ENCODE measurements around the gene ITGA8. TPM values are rescaled to one million over a fixed set of nuclear protein-coding genes. Genes with fewer than 3 reads are reported as not detected.

Gene ITGA8
- total and polyA plus RNA-seq, 2 of the 13 experiments (the other 11 are each of a cell fraction or from before 2014, with no cell fraction given): not detected

GRCh38 chr10:15748126-15748525, 28.4 kb upstream of the ITGA8 start (continued):
- no peak for TF ChIP-seq TFE3 (CRISPR knock-in tag; IDR thresholded peaks at IDR 0.05)
- TF ChIP-seq ZNF790 (CRISPR knock-in tag; IDR thresholded peaks at IDR 0.05; ENCODE audit: borderline replicate concordance): no peak
- TF ChIP-seq ZNF784 (CRISPR knock-in tag; IDR thresholded peaks at IDR 0.05; ENCODE audit: borderline replicate concordance): no peak
- TF ChIP-seq DMAP1 (CRISPR knock-in tag; IDR thresholded peaks at IDR 0.05): no peak
- TF ChIP-seq ZNF234 (CRISPR knock-in tag; conservative IDR thresholded peaks at IDR 0.05): no peak
- TF ChIP-seq SMC3 (IDR thresholded peaks at IDR 0.05; ENCODE audit: low read length): no peak

- H3K9me3 ChIP-seq (ENCODE audit: low read length): no peaks in the 10 kb centered on the region
- intact Hi-C loops (cut with micrococcal nuclease; ENCODE audit: unreplicated experiment) (no loop called here), in situ Hi-C loops (cut with HindIII; ENCODE audit: extremely low pct_ligation_motif_present, low pct_unique_long_range_greater_than_20kb) (no loop called here)
- no peak for TF ChIP-seq ZXDC (CRISPR knock-in tag; IDR thresholded peaks at IDR 0.05)
- DNase-seq (ENCODE audit: low spot score): no peak
- BruUV-seq (replicated peaks): no TSS peak
- no peak overlapping the region for H3K4me2 ChIP-seq (ENCODE audit: low read depth, low read length)
- peaks cover 0 to 2% of the 10 kb centered on the region in 2 experiments; a peak in 1 of 5 replicates for H3K27me3 ChIP-seq (ENCODE audit: control insufficient read depth in 1 of 2, insufficient read depth in 2 of 2, low read length in 2 of 2)
- no peaks in the 10 kb centered on the region for H3K36me3 ChIP-seq (replicated peaks in 1 of 2; ENCODE audit: control insufficient read depth in 1 of 2, insufficient read depth in 2 of 2, low read length in 2 of 2)
- no peaks in the 10 kb centered on the region for H3K79me2 ChIP-seq (ENCODE audit: insufficient read depth, low read length)
- no peak overlapping the region for H3K4me3 ChIP-seq (replicated peaks in 1 of 3; ENCODE audit: insufficient read depth in 1 of 3, low read depth in 2 of 3, low read length in 3 of 3)
- no peaks in the 10 kb centered on the region for H3K4me1 ChIP-seq (ENCODE audit: insufficient read depth, low read length)
- POLR2A ChIA-PET: no interaction called here
- H2AFZ ChIP-seq (ENCODE audit: low read length): no peak overlapping the region
- WGBS (ENCODE audit: low lambda C conversion rate): 5% methylated on average over 3 of the region's 3 CpGs
- no peak for FAIRE-seq
- H4K20me1 ChIP-seq (ENCODE audit: insufficient read depth, low read length): no peaks in the 10 kb centered on the region
- no peak for ATAC-seq
- no peak overlapping the region for H3K9ac ChIP-seq (ENCODE audit: insufficient read depth, low read depth, low read length)
- no peak overlapping the region for H3K27ac ChIP-seq (ENCODE audit: extremely low read length, insufficient read depth, low read length)
- CTCF ChIA-PET (ENCODE audit: low intra/inter-chr PET ratio, low total read pairs): no interaction called here
These were observed 27.9 kb upstream of the ITGA8 start for GRCh38 chr10:15747632-15748031.

Measured in HepG2 (cell line).